ENCODE measurements around the gene COX4I2.

Gene COX4I2

DNA sequence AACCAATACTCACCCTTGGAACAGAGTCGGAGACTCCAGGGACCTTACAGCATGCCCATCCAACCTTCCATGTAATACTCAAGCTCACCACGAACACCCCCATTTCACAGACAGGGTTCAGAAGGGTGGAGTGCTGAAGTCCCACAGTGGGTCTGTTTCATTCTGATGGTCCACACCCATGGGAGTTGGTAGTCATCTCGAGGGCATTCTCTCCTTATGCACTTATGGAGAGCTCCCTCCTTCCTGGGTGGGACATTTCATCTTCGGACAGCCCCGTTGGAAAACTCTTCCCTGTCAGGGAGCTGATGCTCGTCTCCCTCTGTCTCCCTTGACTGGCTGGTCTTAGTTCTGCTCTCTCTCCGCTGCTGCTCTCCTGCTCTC is 38.9 kb downstream of the COX4I2 start:
- H3K4me3 ChIP-seq (ENCODE audit: low read depth, low read length): no peak overlapping the region
- TF ChIP-seq, protein P1, sequence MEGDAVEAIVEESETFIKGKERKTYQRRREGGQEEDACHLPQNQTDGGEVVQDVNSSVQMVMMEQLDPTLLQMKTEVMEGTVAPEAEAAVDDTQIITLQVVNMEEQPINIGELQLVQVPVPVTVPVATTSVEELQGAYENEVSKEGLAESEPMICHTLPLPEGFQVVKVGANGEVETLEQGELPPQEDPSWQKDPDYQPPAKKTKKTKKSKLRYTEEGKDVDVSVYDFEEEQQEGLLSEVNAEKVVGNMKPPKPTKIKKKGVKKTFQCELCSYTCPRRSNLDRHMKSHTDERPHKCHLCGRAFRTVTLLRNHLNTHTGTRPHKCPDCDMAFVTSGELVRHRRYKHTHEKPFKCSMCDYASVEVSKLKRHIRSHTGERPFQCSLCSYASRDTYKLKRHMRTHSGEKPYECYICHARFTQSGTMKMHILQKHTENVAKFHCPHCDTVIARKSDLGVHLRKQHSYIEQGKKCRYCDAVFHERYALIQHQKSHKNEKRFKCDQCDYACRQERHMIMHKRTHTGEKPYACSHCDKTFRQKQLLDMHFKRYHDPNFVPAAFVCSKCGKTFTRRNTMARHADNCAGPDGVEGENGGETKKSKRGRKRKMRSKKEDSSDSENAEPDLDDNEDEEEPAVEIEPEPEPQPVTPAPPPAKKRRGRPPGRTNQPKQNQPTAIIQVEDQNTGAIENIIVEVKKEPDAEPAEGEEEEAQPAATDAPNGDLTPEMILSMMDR (IDR thresholded peaks at IDR 0.05; ENCODE audit: low read depth, low read length): no peak

DNA sequence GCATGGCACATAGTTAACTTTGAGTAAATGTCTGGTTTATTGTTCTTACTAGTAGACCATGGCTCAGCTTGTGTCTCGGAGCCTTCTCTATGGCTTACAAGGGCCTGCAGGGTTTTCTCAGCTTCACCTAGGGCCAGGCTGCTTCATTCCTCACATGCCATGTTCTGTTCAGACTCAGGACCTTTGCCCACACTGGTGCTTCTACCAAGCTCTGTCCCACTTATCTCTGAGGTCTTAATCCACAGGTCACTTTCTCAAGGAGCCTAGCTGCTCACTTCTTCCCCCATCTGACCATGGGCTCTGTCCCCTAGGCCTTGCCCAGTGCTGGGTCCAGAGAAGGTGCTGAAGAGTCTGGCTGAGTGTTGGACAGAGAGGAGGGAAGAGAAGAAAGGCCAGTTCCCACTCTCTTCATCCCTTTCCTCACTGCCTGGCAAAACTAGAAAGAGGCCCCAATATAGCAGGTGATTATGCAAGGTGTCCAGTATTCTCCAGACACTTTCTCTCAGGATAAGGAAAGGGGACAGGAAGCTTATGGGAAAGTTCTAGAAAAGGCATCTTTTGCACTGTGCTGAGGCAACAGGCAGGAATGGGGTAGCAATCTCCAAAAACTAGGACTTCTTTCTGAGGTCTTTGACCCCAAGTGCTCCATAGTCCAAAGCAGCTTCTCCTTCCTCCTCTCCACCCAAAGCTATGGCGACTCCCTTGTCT is 40.0 kb downstream of the COX4I2 start:
- TF ChIP-seq, protein P1 (IDR thresholded peaks at IDR 0.05; ENCODE audit: low read depth, low read length): no peak
- H3K4me3 ChIP-seq (ENCODE audit: low read depth, low read length): no peak overlapping the region

DNA sequence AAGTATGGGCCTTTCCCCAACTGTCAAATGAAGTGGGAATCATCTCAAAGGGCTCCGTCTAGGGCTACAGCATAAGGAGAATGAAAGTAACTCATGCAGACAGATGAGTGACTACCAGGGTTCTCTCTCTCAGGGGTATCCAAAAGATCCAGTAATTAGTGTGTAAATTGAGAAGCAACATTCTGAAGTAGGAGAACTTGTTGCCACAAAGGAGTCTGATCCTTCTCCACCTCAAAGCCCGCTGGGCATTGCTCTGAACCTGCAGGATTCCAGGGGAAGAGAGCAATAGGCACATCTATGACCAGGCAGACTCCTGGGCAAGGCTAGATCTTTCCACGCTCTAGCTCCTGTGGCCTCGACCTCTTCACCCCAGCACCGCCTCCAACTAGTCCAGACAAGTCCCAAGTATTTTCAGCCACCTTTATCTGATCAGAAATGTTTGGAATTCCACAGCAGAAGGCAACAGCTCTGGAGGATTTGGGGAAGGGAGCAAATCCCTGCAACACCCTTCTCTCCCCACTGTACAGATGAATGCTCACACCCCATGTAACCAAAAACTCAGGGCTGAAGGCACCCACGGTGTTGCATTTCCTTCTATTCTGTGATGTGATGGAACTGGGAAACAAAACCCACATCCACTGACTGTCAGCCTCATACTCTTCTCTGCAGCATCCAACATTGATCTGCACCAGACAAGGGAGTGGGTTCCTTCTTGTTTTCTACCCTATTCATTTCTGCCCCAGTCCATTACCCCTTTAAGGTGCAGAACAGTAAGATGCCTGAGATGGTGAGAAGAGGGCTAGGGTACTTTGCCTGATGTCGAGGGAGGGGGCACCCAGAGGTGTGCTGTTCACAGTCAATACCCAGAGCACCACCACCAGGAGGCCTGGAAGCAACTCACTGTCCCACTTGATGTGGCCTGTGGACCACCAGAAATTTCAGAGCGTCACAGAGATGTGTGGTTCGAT is 41.0 kb downstream of the COX4I2 start:
- TF ChIP-seq, protein P1 (IDR thresholded peaks at IDR 0.05; ENCODE audit: low read depth, low read length): no peak
- H3K4me3 ChIP-seq (ENCODE audit: low read depth, low read length): no peak overlapping the region

DNA sequence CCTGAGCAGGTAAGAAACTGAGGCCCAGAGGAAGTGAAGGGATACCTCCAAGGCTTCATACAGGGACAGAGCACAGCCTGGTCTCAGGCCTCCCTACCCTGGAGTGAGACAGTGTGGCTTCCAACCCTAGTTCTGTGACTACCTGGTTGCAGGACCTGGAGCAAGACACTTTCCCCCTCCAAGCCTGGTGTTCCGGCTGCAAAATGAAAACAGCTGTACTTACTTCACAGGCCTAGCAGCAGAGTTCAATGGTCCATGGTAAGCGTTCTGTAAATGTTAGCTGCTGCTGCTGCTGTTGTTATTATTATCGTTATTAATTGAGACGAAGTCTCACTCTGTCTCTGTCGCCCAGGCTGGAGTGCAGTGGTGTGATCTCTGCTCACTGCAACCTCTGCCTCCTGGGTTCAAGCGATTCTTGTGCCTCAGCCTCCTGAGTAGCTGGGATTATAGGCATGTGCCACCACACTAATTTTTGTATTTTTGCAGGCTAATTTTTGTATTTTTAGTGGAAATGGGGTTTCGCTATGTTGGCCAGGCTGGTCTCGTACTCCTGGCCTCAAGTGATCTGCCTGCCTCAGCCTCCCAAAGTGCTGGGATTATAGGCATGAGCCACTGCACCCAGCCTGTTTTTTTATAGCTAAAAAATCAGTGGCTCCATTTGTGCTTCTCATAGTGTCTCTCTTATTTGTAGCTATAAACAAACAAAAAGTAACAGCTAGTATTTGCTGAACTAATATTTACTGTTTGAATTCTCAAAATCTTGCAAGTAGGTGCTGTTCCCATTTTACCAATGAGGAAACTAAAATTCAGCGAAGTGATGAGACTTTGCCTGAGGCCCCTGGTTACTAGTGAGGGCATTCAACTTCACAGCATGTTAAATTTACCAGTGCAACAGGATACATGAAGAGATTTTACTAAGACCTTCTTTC is 41.9 kb downstream of the COX4I2 start:
- TF ChIP-seq, protein P1 (IDR thresholded peaks at IDR 0.05; ENCODE audit: low read depth, low read length): no peak
- no peak overlapping the region for H3K4me3 ChIP-seq (ENCODE audit: low read depth, low read length)

DNA sequence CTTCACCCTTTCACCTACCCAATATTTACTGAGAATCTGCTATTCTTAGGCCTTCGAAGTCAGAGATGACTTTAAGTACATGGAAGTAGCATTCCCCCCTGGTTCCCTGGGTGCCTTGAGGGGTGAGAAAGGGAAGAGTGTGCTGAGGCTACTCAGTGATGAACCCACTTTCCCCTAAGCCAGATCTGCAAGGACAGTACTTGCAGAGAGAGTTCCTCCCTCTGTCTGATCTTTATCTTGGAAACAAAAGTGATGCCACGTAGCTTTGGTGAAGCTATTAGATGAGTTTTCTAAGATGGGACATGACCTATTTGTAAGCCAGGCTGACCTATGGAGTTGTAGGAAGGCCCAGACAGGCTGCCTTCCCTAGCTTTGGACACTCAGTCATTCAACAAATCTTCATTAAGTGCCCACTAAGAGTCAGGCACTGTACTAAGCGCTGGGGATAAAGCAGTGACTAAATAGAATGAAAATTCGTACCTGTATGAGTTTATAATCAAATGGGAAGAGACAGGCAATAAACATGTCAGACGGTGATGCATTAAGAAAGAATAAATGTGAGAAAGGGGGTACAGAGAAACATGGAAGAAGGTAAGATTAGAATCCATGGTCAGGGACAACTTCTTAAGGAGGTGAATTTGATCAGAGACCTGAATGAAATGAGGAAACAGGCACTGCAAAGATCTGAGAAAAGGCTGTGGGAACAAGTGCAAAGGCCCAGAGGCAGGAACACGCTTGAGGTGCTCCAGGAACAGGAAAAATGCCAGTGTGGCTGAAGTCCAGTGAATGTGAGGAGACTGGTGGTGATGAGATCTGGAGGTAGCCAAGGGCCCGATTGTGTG is 42.8 kb downstream of the COX4I2 start:
- TF ChIP-seq, protein P1 (IDR thresholded peaks at IDR 0.05; ENCODE audit: low read depth, low read length): no peak
- no peak overlapping the region for H3K4me3 ChIP-seq (ENCODE audit: low read depth, low read length)

DNA sequence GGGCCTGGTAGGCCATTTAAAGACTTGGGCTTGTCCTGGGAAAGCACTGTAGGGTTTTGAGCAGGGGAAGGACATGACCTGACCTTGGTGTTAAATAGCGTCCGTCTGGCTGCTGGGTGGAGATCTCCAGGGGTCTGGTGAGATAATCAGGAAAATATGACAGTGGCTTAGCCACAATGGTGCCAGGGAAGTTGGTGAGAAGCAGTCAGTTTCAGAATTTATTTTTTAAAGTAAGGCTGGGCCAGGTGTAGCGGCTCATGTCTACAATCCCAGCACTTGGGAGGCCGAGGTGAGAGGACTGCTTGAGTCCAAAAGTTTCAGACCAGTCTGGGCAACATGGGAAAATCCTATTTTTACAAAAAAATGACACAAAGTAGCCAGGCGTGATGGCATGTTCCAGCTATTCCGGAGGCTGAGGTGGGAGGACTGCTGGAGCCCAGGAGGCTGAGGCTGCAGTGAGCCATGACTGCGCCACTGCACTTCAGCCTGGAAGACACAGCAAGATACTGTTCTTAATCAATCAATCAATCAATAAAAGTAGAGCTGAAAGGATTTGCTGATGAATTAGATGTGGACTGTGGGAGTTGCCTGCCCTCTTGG is 43.5 kb downstream of the COX4I2 start:
- TF ChIP-seq, protein P1 (IDR thresholded peaks at IDR 0.05; ENCODE audit: low read depth, low read length): no peak
- H3K4me3 ChIP-seq (ENCODE audit: low read depth, low read length): no peak overlapping the region

All from WI38 (cell line).